NCI-H1694 (cell line): ENCODE data around the gene PRPSAP2.
"Not testable (repeated sequence)": the region's sequence is repeated elsewhere in the genome, so short reads cannot be mapped to it uniquely, and the experiment has no call there.

Experiments used
- DNase-seq: peaks from one replicate; lab custom pipeline; 2025; lab: John Stamatoyannopoulos, UW

The PRPSAP2 gene

GRCh38 chr17:18857864-18858566 lies at the start of gene PRPSAP2:
PRPSAP2 (plus strand) TSS chr17:18858131; CDS start chr17:18865834, 7,703 bp downstream.
- DNase-seq, result peak; percentile 92

GRCh38 chr17:18815924-18816323 lies 42.0 kb upstream of the PRPSAP2 start:
- not testable (repeated sequence) for DNase-seq

GRCh38 chr17:18816489-18817371 lies 41.2 kb upstream of the PRPSAP2 start:
- peak; percentile 86 for DNase-seq

- not testable (repeated sequence) for DNase-seq
These were observed 36.5 kb upstream of the PRPSAP2 start for GRCh38 chr17:18821430-18821829.

- not testable (repeated sequence) for DNase-seq
These were observed 30.3 kb upstream of the PRPSAP2 start for GRCh38 chr17:18827613-18828012.

- DNase-seq, result no peak
These were observed 9.4 kb upstream of the PRPSAP2 start for GRCh38 chr17:18848501-18848900.

GRCh38 chr17:18850679-18851078 lies 7.3 kb upstream of the PRPSAP2 start:
- DNase-seq, result no peak

- DNase-seq, result no peak
These were observed 6.7 kb upstream of the PRPSAP2 start for GRCh38 chr17:18851201-18851600.

- no peak for DNase-seq
These were observed 3.0 kb upstream of the PRPSAP2 start for GRCh38 chr17:18854956-18855355.

- DNase-seq, result peak; percentile 97
These were observed 1.9 kb upstream of the PRPSAP2 start for GRCh38 chr17:18855831-18856569.

- no peak for DNase-seq
These were observed 1.4 kb upstream of the PRPSAP2 start for GRCh38 chr17:18856570-18856915.

- no peak for DNase-seq
These were observed 775 bp downstream of the PRPSAP2 start for GRCh38 chr17:18858567-18859245.

- DNase-seq, result no peak
These were observed 1.3 kb downstream of the PRPSAP2 start for GRCh38 chr17:18859256-18859655.

- no peak for DNase-seq
These were observed 2.4 kb downstream of the PRPSAP2 start for GRCh38 chr17:18860161-18860972.

- no peak for DNase-seq
These were observed 4.1 kb downstream of the PRPSAP2 start for GRCh38 chr17:18862011-18862410.

GRCh38 chr17:18864996-18865395 lies 7.1 kb downstream of the PRPSAP2 start:
- not testable (repeated sequence) for DNase-seq

- DNase-seq, result no peak
These were observed 9.2 kb downstream of the PRPSAP2 start for GRCh38 chr17:18866866-18867813.

GRCh38 chr17:18877104-18877645 lies 19.2 kb downstream of the PRPSAP2 start:
- DNase-seq, result no peak

GRCh38 chr17:18888766-18889290 lies 30.9 kb downstream of the PRPSAP2 start:
- DNase-seq, result no peak
